ENCODE measurements around the gene MAP2K6.

DNA sequence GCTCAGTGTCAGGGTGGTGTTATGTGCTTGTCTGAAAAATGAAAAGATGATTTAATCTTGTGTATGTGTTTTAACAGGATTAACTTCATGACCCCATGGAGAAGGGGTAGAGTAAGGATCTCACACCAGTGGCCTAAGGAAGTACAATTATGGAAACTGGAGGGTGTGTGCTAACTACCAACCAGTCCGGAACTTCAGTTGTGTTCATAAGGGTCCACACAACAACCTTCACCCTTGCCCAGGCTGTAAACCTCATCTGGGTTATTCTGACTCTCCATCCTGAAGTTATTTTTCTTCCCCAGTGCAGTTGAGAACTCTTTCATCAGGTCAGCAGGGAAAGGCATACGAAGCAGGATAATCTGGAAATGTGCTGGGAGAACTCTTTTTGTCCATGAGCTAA lies 158.9 kb downstream of the MAP2K6 start:
- TF ChIP-seq CTCF (conservative IDR thresholded peaks at IDR 0.05) (no peak), ZFX (IDR thresholded peaks at IDR 0.05) (no peak)

Measured in C4-2B (cell line).